Right ventricle myocardium superior (tissue), 1 donor: ENCODE measurements around the gene MMEL1. TPM values are rescaled to one million over a fixed set of nuclear protein-coding genes. Genes with fewer than 3 reads are reported as not detected.

Experiments
- ATAC-seq: fragments of 200-7000 bp; cut with Tn5 transposase; one replicate; pipeline ENCODE4 v1.9.1; 2020; ENCODE audit warnings: mild to moderate bottlenecking; ENCODE audit not compliant: poor library complexity
- DNase-seq: peaks from one replicate; pipeline ENCODE4 v3.0.0-alpha.2; 2020
- intact Hi-C: fragments of 100-400 bp; cut with DNase I; formaldehyde crosslinking; loops from one replicate; pipeline ENCODE4 v1.11.2; 2022
- total RNA-seq: library from RNA; stranded (reverse); fragmentation: NEBNext Ultra II Directional; extraction: Animal tissue kit (Norgen Biotek cat#: 25700); gene quantifications from one replicate; pipeline ENCODE4 v1.2.1, GENCODE V29; 2021
- donor health status: DM: no; HTN: yes; CAD: no; lungs with severe emphysema.

MMEL1 gene
- total RNA-seq, 1 donor from 2014 or later: 0.48 TPM

DNA sequence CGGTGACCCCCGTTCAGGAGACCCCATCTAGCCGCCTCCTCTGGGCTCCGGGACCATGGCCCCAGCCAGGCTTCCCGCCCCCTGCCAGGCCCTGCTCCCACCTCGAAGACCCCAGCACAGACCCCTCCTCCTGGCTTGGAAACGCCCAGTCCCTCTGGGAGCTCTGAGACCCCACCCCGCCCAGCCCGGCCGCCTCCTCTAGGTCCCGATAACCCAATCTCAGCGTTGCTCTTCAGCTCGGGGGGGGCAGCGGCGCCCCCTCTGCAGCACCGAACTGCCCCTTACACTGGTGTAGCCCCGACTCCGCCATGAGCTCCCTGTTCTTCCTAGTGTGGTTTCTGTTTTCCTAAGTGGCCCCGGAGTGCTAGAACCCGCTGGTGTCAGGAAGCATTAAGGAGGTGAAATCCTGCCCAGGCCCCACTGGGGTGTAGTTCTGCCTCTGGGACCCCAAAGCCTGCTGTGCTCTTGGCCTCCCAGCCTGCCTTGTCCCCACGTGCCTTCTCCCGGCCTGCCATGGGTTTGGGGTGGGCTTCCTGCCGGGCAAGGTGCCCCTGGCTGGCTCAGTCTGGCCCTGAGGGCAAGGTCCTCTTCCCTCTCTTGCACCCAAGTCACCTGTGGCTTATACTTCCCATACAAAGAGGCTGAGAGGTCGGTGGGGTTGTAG is 10.7 kb upstream of the MMEL1 start:
- ATAC-seq (no peak), DNase-seq (no peak)
- intact Hi-C loops: no loop called here

- DNase-seq (peak; percentile 94), ATAC-seq (peak; percentile 94)
- intact Hi-C loops: no loop called here
Measured at GRCh38 chr1:2642560-2643413, 10.0 kb upstream of the MMEL1 start.

DNA sequence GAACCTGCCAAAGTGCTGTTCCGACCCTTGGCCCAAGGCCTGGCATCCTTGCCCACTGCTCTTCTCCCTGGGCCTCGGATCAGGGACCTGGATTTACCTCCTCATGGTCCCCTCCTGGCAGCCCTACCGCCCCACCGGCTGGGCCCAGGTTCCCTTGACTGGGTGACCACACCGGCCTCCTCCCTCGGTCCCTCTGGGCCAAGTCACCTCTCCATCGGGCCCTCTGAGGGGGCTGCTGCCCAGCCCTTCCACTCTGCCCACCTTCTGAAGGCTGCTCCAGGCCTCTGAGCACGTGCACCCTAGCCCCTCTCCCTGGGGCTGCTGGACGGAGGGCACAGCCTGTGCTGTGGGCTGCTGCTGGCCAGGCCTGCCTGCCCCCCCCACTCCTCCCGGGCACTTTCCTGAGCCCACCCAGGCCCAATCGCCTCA is 9.3 kb upstream of the MMEL1 start:
- ATAC-seq (peak; percentile 14), DNase-seq (no peak)
- intact Hi-C loops: no loop called here

DNA sequence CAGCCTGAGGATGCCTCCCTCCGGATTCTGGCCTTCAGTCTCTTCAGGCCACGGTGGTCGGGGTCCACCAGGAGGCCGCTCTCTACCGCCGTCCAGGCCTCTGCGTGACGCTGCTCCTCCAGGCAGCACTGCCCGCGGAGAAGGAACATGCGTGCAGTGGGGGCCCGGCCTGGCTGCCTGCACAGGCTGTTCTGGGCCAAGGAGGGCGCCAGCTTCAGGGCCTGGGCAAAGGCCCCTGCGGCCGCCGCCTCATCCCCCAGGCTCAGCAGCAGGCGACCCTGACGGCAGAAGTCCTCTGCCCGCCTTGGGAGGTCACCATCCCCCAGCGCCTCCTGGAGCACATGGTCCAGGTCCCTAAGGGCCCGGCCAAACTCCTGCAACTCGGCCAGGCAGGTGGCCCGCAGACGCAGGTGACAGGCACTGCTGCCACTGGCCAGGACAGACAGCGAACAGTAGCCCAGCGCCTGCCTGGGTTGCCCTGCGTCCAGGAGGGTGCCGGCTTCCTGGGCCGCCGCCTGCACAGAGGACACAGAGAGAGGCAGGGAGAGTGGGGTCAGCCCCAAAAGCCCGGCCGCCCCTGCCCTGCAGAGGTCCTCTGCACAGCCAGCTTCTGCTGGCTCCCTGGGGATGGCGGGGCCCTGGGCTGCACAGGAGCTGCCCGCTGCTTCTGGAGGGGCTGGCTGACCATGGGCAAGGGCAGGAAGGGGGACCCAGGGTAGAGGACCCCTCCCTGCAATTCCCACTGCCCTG is 8.7 kb upstream of the MMEL1 start:
- intact Hi-C loops: no loop called here
- ATAC-seq (no peak), DNase-seq (no peak)

GRCh38 chr1:2640626-2641025 is 7.8 kb upstream of the MMEL1 start:
- ATAC-seq (no peak), DNase-seq (no peak)
- intact Hi-C loops: no loop called here

GRCh38 chr1:2639607-2640521 is 7.0 kb upstream of the MMEL1 start:
- ATAC-seq (no peak), DNase-seq (no peak)
- intact Hi-C loops: no loop called here

- no peak for ATAC-seq
- no peak for DNase-seq
- intact Hi-C loops: no loop called here
Measured at GRCh38 chr1:2639203-2639602, 6.4 kb upstream of the MMEL1 start.

- DNase-seq (no peak), ATAC-seq (no peak)
- intact Hi-C loops: no loop called here
Measured at GRCh38 chr1:2638466-2639115, 5.8 kb upstream of the MMEL1 start.

DNA sequence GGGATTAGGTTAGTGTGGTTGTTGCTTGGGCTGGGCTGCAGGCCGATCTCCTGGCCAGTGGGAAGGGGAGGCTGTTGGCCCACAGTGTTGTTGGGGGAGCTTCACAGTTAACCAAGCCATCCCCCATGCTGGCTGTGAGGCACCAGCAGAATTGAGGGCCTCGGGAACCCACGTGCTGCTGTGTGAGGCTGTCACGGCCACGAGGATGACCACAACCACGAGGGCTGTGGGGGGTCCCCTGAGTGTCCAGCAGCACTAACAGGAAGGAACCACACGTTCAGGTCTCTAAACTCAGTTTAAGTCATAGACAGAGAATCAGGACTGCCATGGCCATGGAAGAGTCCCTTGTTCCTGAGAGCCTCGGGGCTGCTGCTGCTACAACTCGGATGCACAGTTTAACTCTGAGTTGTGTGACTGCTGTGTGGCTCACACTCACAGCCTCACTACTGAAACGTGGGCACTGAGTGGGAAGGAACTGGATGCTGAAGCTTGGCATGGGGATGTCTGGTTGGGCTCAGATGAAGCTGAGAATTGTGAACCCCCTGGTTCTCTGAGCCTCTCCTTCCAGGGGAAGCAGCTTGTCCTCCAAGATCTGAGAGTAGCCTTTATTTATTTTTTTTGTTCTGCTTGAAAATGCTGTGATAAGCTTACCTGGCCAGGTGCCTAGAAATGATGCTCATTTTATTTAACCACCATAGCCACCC is 4.8 kb upstream of the MMEL1 start:
- no peak for DNase-seq
- no peak for ATAC-seq
- intact Hi-C loops: no loop called here

GRCh38 chr1:2636733-2637132 is 3.9 kb upstream of the MMEL1 start:
- DNase-seq (no peak), ATAC-seq (no peak)
- intact Hi-C loops: no loop called here

DNA sequence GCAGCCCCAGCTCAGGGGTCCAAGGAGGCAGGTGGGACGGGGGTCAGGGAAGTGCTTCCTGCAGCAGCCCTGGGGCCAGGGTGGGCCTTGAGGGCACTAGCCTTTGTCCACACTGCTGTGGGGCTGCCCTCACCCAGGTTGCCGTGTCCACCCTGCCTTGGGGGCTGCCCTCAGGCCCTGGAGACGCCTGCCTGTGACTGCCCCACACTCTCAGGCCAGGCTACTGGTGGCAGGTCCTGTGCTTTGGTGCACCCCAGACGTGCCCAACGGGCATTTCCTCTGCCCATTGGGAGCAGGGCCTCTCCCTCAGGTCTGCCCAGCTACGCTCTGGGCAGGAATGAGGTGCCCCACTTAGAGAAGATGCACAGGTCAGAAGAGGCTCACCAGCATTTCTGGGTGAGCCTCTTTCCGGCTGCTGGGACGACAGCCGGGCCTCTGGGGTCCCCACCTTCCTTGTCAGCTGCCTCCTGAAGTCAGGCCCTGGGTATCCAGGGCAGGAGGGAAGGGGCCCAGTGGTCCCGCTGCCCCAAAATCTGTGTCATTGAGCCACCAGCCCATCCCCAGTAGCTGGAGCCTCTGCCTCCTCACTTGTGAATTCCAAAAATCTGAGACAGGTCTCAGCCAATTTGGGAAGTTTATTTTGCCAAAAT is 2.7 kb upstream of the MMEL1 start:
- DNase-seq: peak; percentile 24
- intact Hi-C loops: no loop called here
- ATAC-seq: no peak

DNA sequence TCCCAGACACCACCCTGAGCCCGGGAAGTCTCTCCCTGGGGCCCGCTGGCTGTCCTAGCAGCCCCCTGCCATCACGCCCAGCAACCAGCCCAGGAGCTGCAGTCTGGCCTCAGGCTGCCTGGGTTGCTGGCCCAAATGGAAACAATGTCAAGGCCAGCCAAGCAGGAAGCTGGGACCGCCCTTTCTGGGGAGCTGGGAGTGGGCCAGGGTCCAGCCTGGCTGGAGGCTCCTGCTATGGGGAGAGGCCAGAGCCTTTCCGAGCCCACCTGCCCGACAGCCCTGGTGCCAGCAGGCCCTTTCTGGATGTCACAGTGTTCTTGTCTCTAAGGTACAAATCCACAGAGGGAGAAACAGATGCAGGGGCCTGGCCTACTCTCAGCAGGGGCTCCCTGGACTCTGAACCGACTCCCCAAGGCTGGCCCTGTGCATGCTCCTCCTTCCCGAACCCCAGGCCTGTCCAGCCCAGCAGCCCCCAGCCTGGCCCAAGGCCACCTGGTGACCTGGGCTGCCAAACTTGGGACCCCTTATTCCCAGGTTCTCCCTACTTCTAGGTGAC is 1.2 kb upstream of the MMEL1 start:
- intact Hi-C loops: no loop called here
- ATAC-seq: no peak
- no peak for DNase-seq

GRCh38 chr1:2633366-2633935 is 635 bp upstream of the MMEL1 start:
- no peak for ATAC-seq
- intact Hi-C loops: no loop called here
- no peak for DNase-seq

- intact Hi-C loops: no loop called here
- ATAC-seq (no peak), DNase-seq (no peak)
Measured at GRCh38 chr1:2632051-2632430, 775 bp downstream of the MMEL1 start.

- ATAC-seq (no peak), DNase-seq (no peak)
- intact Hi-C loops: no loop called here
Measured at GRCh38 chr1:2631136-2632050, 1.4 kb downstream of the MMEL1 start.
